ENCODE measurements around the gene TMEM31. TPM values are rescaled to one million over a fixed set of nuclear protein-coding genes. Genes with fewer than 3 reads are reported as not detected.

The TMEM31 gene
- total and polyA plus RNA-seq, 2 of the 8 experiments (the other 6 are each of a cell fraction or from before 2014, with no cell fraction given), result 0.65 TPM; not detected in 1

DNA sequence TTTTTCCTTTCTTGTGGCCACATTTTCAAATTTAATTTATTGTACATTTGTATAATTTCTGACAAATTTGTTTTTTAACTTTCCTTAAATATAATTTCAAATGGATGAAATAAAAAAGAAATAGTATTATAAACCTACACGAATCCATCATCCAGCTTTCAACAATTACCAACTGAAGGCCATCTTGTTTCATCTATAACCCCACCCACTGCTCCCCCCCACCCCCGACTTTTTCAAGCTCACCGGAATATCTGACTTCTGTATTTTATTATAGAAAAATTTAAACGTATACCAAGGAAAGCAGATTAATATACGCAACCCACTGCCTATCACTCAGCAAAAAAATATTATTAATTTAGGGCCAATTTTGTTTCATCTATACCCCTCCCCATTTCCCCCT, 25.3 kb upstream of the TMEM31 start:
- CTCF ChIA-PET (ENCODE audit: partially characterized antibody), result no interaction called here
- Histone ChIP-seq H4K20me1 (replicated peaks in 1 of 2; ENCODE audit: control insufficient read depth in 1 of 2, insufficient read depth in 2 of 2, low read length in 2 of 2) (no peaks in the 10 kb centered on the region), H2BK15ac (ENCODE audit: low read length) (no peak overlapping the region)
- TF ChIP-seq ZNF274 (IDR thresholded peaks at IDR 0.05; ENCODE audit: borderline replicate concordance, extremely low read depth, low read length) (no peak), CHD2 (IDR thresholded peaks at IDR 0.05; ENCODE audit: low read length) (no peak), TCF12 (IDR thresholded peaks at IDR 0.05; ENCODE audit: low read depth, low read length) (no peak), CTBP2 (IDR thresholded peaks at IDR 0.05; ENCODE audit: borderline replicate concordance, insufficient read depth, insufficient read length, low read length) (no peak), EGR1 (IDR thresholded peaks at IDR 0.05; ENCODE audit: borderline replicate concordance, low read depth, low read length) (no peak)
- TF ChIP-seq, protein P1, sequence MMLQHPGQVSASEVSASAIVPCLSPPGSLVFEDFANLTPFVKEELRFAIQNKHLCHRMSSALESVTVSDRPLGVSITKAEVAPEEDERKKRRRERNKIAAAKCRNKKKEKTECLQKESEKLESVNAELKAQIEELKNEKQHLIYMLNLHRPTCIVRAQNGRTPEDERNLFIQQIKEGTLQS (IDR thresholded peaks at IDR 0.05; ENCODE audit: insufficient read depth, low read depth, low read length), result no peak

More for the DNA sequence above, 25.3 kb upstream of the TMEM31 start:
- H3K4me2 ChIP-seq (ENCODE audit: insufficient read depth in 1 of 2, low read depth in 2 of 2, low read length in 2 of 2), result peak overlapping the region; percentile 66 to 70; a peak in 3 of 4 replicates
- H3K18ac ChIP-seq (ENCODE audit: extremely low read depth, low read length), result no peak overlapping the region
- no peaks in the 10 kb centered on the region for H3K79me1 ChIP-seq (ENCODE audit: low read depth, low read length)
- H2BK120ac ChIP-seq (replicated peaks; ENCODE audit: low read depth, low read length), result no peak overlapping the region
- no peak overlapping the region for H2BK20ac ChIP-seq (ENCODE audit: low read length)
- no peak overlapping the region for H4K91ac ChIP-seq (replicated peaks; ENCODE audit: insufficient read length, low read length)
- peak overlapping the region in 2 of 4 experiments; percentile 71 to 94; a peak in 3 of 7 replicates for H3K9ac ChIP-seq (replicated peaks in 1 of 4; ENCODE audit: extremely low read depth in 1 of 4, low read depth in 3 of 4, low read length in 3 of 4)
- no peak overlapping the region for H2BK5ac ChIP-seq (ENCODE audit: low read depth, low read length)
- no peak overlapping the region for H2BK12ac ChIP-seq (ENCODE audit: low read depth, low read length)
- H3K79me2 ChIP-seq (ENCODE audit: control insufficient read depth in 1 of 2, insufficient read depth in 2 of 2, low read length in 2 of 2), result peaks cover 0 to 28% of the 10 kb centered on the region in 2 experiments; a peak in 3 of 4 replicates
- no peaks in the 10 kb centered on the region; the same call in 1 of the 2 replicates for H3K23me2 ChIP-seq (ENCODE audit: low read depth, low read length)
- FAIRE-seq, result no peak
- no peak overlapping the region for H3K27ac ChIP-seq (ENCODE audit: low read depth, low read length)
- POLR2A ChIA-PET (ENCODE audit: partially characterized antibody), result interaction anchor here (0.9 to 2.3 kb wide), 12 partner anchors 13 to 102 kb away, joined by 3 to 11 read pairs (median 5); partner anchors contain the start of genes TCEAL1 and TCEAL3
- no peak overlapping the region for H2AK5ac ChIP-seq (ENCODE audit: low read depth, low read length)
- no peak overlapping the region for H4K5ac ChIP-seq (ENCODE audit: insufficient read length, low read depth, low read length)
- DNase-seq (ENCODE audit: low read depth in 1 of 2, low spot score in 2 of 2), result no peak
- H3K9me3 ChIP-seq (ENCODE audit: insufficient read depth in 2 of 2, low read depth in 1 of 2, low read length in 1 of 2), result no peaks in the 10 kb centered on the region
- H4K8ac ChIP-seq (ENCODE audit: extremely low read depth, insufficient read depth, low read length), result no peak overlapping the region
- peak overlapping the region; percentile 80 to 99 (median 86) for H3K4me3 ChIP-seq (ENCODE audit: extremely low read depth in 1 of 4, insufficient read depth in 2 of 4, low read depth in 3 of 4, low read length in 4 of 4)
- H3K4me1 ChIP-seq (replicated peaks in 1 of 4; ENCODE audit: control insufficient read depth in 3 of 4, insufficient read depth in 4 of 4, low read length in 3 of 4), result peaks cover 0 to 2% (median 0%) of the 10 kb centered on the region in 4 experiments; a peak in 1 of 7 replicates
- no peak overlapping the region for H3K4ac ChIP-seq (replicated peaks; ENCODE audit: insufficient read length, low read depth, low read length)
- H3K27me3 ChIP-seq (replicated peaks in 1 of 4; ENCODE audit: control insufficient read depth in 3 of 4, extremely low read depth in 1 of 4, insufficient read depth in 3 of 4, low read length in 3 of 4), result no peaks in the 10 kb centered on the region
- no peak overlapping the region for H3K14ac ChIP-seq (ENCODE audit: insufficient read length)
- H3K36me3 ChIP-seq (ENCODE audit: control insufficient read depth in 2 of 4, insufficient read depth in 4 of 4, low read length in 3 of 4), result peaks cover 5 to 43% (median 23%) of the 10 kb centered on the region in 4 experiments; a peak in 7 of 8 replicates
- no peak overlapping the region for H2AFZ ChIP-seq (ENCODE audit: low read length)
- WGBS, 2 experiments (ENCODE audit: extremely low coverage in 1 of 2, insufficient coverage in 1 of 2, insufficient read length in 1 of 2, insufficient replicate concordance in 2 of 2, low coverage in 1 of 2, low lambda C conversion rate in 2 of 2, missing lambda C conversion rate in 1 of 2), result 9% methylated on average over 4 of the region's 5 CpGs; no CpG with 5 or more reads in 1 of the 2 experiments
- H3K56ac ChIP-seq (replicated peaks; ENCODE audit: insufficient read length, low read depth, low read length), result no peak overlapping the region
- no peak overlapping the region for H3K23ac ChIP-seq (ENCODE audit: insufficient read length)
